Activated CD4-positive, alpha-beta T cell treated with anti-CD3 and anti-CD28 coated beads for 36 hours (primary cell): ENCODE results near the gene MICALL1. TPM values are rescaled to one million over a fixed set of nuclear protein-coding genes. Genes with fewer than 3 reads are reported as not detected.
"Not testable (repeated sequence)": the region's sequence is repeated elsewhere in the genome, so short reads cannot be mapped to it uniquely, and the experiment has no call there.

ENCODE experiments used
- ATAC-seq: fragments of 200-7000 bp; cut with Tn5 transposase; one replicate; pipeline ENCODE4 v1.10.0; 2021; ENCODE audit warnings: mild to moderate bottlenecking, moderate library complexity
- CTCF ChIA-PET: fragments of 350-600 bp; sonication (Branson Sonifier 250); formaldehyde crosslinking; loops from one replicate; lab custom pipeline; 2021; ENCODE audit warnings: antibody characterized with exemption; lab: Charles Lee
- POLR2A ChIA-PET: fragments of 350-600 bp; sonication (Branson Sonifier 250); formaldehyde crosslinking; loops from one replicate; lab custom pipeline; 2021; ENCODE audit warnings: antibody characterized with exemption, inconsistent platforms; lab: Charles Lee
- DNase-seq: peaks from one replicate; pipeline ENCODE4 v3.0.0-alpha.2; 2020
- H3K27ac Mint-ChIP-seq: one replicate; pipeline ENCODE4 v1.8.0; 2021; ENCODE audit warnings: mixed read lengths
- H3K27me3 Mint-ChIP-seq: one replicate; pipeline ENCODE4 v1.8.0; 2021; ENCODE audit warnings: mixed read lengths
- H3K36me3 Mint-ChIP-seq: one replicate; pipeline ENCODE4 v1.8.0; 2021; ENCODE audit warnings: low read depth, mixed read lengths
- H3K4me1 Mint-ChIP-seq: one replicate; pipeline ENCODE4 v1.8.0; 2021; ENCODE audit warnings: mixed read lengths
- H3K4me3 Mint-ChIP-seq: one replicate; pipeline ENCODE4 v1.8.0; 2021; ENCODE audit warnings: mild to moderate bottlenecking, moderate library complexity, mixed read lengths
- H3K9me3 Mint-ChIP-seq: one replicate; pipeline ENCODE4 v1.8.0; 2021; ENCODE audit warnings: low read depth, mixed read lengths
- intact Hi-C, 2 experiments: fragments of 100-400 bp; cut with DNase I in 1 of 2; cut with micrococcal nuclease in 1 of 2; formaldehyde crosslinking; loops; one replicate each; pipeline versions ENCODE4 v1.14.2 to v1.15.1; 2022 to 2024; cut with DNase I, micrococcal nuclease
- total RNA-seq, 2 experiments: library from RNA; stranded (reverse); gene quantifications; one replicate each; pipeline ENCODE4 v1.2.3, GENCODE V29; 2021

MICALL1 gene
- total RNA-seq, 2 experiments from 2014 or later: 11.2 to 11.8 TPM

DNA sequence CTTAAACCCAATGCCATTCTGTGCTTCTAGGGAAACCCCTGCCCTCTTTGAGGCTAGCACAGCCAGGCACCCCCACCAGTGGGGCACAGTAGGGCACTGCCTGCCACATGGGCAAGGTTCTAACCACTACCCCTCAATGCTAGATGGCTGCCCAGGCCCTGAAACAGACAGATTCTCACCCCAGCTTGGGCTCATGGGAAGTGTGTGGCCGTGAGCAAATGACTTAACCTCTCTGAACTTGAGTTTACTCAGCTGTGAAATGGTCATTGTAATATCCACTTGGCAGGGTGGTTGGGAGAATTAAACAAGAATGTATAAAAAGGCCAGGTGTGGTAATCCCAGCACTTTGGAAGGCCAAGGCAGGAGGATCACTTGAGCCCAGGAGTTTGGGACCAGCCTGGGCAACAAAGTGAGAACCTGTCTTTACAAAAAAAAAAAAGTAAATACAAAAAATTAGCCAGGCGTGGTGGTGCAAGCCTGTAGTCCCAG, 24.9 kb downstream of the MICALL1 start:
- peaks cover 11% of the 10 kb centered on the region for H3K4me1 Mint-ChIP-seq
- no peaks in the 10 kb centered on the region for H3K27me3 Mint-ChIP-seq
- H3K9me3 Mint-ChIP-seq: no peaks in the 10 kb centered on the region
- intact Hi-C loops: loop anchor here in 1 of 2 experiments (10.0 kb wide), 1 partner anchor 64 kb away; no protein-coding TSS in a partner anchor
- H3K27ac Mint-ChIP-seq: no peak overlapping the region
- CTCF ChIA-PET: interaction anchor here (0.7 to 4.7 kb wide), 4 partner anchors 12 to 121 kb away, joined by 3 to 20 read pairs (median 4); no protein-coding TSS in a partner anchor
- DNase-seq (no peak), ATAC-seq (no peak)
- peaks cover 3% of the 10 kb centered on the region for H3K36me3 Mint-ChIP-seq
- POLR2A ChIA-PET: no interaction called here
- no peak overlapping the region for H3K4me3 Mint-ChIP-seq

DNA sequence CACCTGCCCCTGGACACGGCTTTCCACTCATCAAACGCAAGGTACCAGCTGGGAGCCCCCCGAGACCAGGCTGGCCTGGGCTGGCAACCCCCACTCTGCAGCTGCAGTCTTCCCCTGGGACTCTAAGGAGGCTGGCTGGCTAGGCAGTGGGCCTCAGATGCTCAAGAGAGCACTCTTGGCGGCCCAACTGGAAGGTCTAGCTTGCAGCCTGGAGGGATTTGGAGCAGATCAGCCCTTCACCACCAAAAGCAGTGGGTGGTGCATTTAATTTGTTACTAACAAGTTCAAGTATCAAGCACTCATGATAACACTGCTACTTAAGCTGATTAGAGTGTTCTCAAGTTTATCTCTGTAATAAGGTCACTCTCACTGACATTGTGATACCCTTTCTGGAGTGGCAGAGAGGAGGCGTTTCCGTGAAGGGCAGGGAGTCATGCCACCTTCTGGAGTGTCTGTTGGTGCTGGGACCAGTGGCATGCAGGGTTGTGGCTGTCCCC, 25.8 kb downstream of the MICALL1 start:
- DNase-seq (no peak), ATAC-seq (no peak)
- Mint-ChIP-seq H3K36me3 (peaks cover 3% of the 10 kb centered on the region), H3K27ac (no peak overlapping the region), H3K4me3 (no peak overlapping the region), H3K9me3 (no peaks in the 10 kb centered on the region), H3K27me3 (no peaks in the 10 kb centered on the region), H3K4me1 (peaks cover 11% of the 10 kb centered on the region)
- intact Hi-C loops: loop anchor here in 1 of 2 experiments (10.0 kb wide), 1 partner anchor 63 kb away; no protein-coding TSS in a partner anchor
- ChIA-PET POLR2A (no interaction called here), CTCF (interaction anchor here (0.5 to 4.7 kb wide), 5 partner anchors 31 to 400 kb away, joined by 3 to 20 read pairs (median 3); no protein-coding TSS in a partner anchor)

DNA sequence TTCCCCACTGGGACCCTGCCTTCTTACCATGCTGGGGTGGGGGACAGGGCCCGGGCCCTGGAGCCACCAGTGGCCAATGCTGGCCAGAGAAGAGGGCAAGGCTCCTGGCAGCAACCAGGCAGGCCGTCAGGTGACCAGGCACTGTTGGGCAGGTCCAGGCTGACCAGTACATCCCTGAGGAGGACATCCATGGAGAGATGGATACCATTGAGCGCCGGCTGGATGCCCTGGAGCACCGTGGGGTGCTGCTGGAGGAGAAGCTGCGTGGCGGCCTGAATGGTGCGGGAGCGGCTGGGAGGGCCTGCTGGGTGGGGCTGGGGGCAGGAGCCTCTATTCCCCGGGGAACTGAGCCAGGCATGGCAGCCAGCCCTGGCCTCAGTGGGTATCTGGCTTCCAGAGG, 26.3 kb downstream of the MICALL1 start:
- Mint-ChIP-seq H3K4me3 (no peak overlapping the region), H3K9me3 (no peaks in the 10 kb centered on the region), H3K27me3 (no peaks in the 10 kb centered on the region), H3K4me1 (peaks cover 11% of the 10 kb centered on the region), H3K36me3 (peaks cover 3% of the 10 kb centered on the region), H3K27ac (no peak overlapping the region)
- ATAC-seq (no peak), DNase-seq (no peak)
- ChIA-PET POLR2A (no interaction called here), CTCF (interaction anchor here (0.5 to 4.7 kb wide), 4 partner anchors 26 to 114 kb away, joined by 3 to 20 read pairs (median 4); partner anchors contain the start of gene MICALL1)
- intact Hi-C loops: loop anchor here in 1 of 2 experiments (10.0 kb wide), 1 partner anchor 62 kb away; no protein-coding TSS in a partner anchor

DNA sequence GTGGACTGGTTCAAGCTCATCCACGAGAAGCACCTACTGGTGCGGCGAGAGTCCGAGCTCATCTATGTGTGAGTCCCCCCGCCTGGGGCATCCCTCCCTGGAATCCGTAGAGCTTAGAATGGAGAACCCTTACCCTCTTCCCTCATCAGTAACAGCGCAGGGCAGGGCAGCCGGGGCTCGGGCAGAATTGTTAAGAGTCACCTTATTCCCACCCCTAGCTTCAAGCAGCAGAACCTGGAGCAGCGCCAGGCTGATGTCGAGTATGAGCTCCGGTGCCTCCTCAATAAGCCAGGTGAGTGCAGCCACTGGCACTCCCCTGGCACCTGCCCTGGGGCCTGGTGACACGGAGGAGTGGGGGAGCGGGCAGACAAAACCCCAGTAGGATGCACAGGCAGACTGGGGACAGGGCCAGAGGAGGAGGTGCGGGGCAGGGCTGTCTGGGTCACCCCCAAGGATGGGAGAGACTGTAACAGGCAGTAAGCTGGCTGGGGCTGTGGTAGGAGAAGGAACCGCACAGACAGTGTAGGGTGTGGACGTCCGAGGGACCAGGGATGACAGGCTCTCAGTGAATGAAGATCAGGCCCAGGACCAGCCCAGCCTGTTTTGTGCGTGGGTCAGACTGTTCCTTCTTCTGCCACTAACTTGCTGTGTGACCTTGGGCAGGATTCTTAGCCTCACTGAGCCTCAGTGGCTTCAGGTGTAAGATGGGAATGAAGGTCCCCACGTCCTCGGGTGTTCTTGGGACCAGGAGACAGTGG, 26.9 kb downstream of the MICALL1 start:
- DNase-seq (no peak), ATAC-seq (no peak)
- intact Hi-C loops: loop anchor here in 1 of 2 experiments (10.0 kb wide), 1 partner anchor 62 kb away; no protein-coding TSS in a partner anchor
- Mint-ChIP-seq H3K27ac (no peak overlapping the region), H3K27me3 (no peaks in the 10 kb centered on the region), H3K36me3 (peaks cover 9% of the 10 kb centered on the region), H3K9me3 (no peaks in the 10 kb centered on the region), H3K4me1 (peaks cover 11% of the 10 kb centered on the region), H3K4me3 (no peak overlapping the region)
- CTCF ChIA-PET: interaction anchor here (0.5 to 4.7 kb wide), 5 partner anchors 27 to 115 kb away, joined by 3 to 20 read pairs (median 4); partner anchors contain the start of gene MICALL1
- POLR2A ChIA-PET: no interaction called here

DNA sequence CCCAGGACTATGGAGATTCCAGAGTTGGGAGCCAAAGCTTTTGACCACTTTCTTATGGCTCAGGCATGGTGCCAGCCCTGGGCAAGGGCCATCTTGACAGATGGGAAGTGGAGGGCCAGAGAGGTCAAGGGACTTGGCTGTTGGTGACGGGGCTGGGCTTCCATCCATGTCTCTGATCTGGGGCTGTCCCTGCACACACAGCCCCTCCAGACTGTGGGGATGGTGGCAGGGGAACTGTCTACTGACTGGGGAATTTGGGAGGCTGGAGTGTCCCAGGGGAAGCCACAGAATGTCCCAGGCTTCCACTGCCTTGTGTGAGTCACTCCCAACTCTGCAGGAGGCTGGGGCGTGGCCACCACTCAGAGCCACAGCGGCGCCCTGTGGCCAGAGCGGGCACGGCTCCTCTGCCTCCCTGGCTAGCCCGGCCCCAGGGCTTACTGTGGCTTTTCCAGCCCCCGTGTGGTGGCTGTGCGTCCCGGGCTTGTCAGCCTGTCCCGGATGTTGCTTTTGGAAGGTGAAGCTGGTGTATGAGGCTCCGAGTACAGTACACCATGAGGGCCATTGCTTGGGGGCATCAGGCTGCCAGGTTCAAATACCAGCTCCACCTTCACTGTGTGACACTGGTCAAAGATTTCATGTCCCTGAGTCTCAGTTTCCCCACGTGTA, 27.7 kb downstream of the MICALL1 start:
- ChIA-PET CTCF (interaction anchor here (0.6 to 4.7 kb wide), 13 partner anchors 18 to 1734 kb away, joined by 3 to 20 read pairs (median 4); partner anchors contain the start of genes C22orf23, MICALL1 and POLR2F), POLR2A (interaction anchor here (1.0 to 1.4 kb wide), 2 partner anchors 23 to 27 kb away, joined by 3 read pairs; no protein-coding TSS in a partner anchor)
- Mint-ChIP-seq H3K27ac (no peak overlapping the region), H3K4me1 (peaks cover 11% of the 10 kb centered on the region), H3K36me3 (peaks cover 6% of the 10 kb centered on the region), H3K4me3 (no peak overlapping the region), H3K9me3 (no peaks in the 10 kb centered on the region), H3K27me3 (no peaks in the 10 kb centered on the region)
- intact Hi-C loops: loop anchor here (1.0 to 10.0 kb wide), 5 partner anchors 19 to 117 kb away; partner anchors contain the start of genes C22orf23 (in 2 of the 2), POLR2F (in 2 of the 2) and MICALL1 (in 1 of the 2)
- DNase-seq: peak; percentile 94
- ATAC-seq: peak; percentile 100

DNA sequence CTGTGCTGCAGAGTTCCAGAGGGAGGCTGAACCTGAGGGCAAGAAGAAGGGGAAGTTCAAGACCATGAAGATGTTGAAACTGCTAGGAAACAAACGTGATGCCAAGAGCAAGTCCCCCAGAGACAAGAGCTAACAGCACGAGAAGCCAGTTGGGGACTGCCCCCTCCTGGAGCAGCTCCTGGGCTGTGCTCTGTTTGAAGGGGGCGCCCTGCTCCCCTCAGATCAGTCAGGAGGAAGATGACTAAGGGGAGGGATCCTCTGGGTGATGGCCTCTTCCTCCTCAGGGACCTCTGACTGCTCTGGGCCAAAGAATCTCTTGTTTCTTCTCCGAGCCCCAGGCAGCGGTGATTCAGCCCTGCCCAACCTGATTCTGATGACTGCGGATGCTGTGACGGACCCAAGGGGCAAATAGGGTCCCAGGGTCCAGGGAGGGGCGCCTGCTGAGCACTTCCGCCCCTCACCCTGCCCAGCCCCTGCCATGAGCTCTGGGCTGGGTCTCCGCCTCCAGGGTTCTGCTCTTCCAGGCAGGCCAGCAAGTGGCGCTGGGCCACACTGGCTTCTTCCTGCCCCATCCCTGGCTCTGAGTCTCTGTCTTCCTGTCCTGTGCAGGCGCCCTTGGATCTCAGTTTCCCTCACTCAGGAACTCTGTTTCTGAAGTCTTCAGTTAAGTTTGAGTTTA, 34.7 kb downstream of the MICALL1 start:
- peaks cover 6% of the 10 kb centered on the region for H3K36me3 Mint-ChIP-seq
- H3K27ac Mint-ChIP-seq: no peak overlapping the region
- intact Hi-C loops: no loop called here
- no peaks in the 10 kb centered on the region for H3K4me1 Mint-ChIP-seq
- H3K9me3 Mint-ChIP-seq: no peaks in the 10 kb centered on the region
- H3K27me3 Mint-ChIP-seq: no peaks in the 10 kb centered on the region
- DNase-seq (no peak), ATAC-seq (no peak)
- ChIA-PET CTCF (interaction anchor here (1.4 to 1.9 kb wide), 2 partner anchors 12 to 35 kb away, joined by 4 read pairs; partner anchors contain the start of genes C22orf23, MICALL1 and POLR2F), POLR2A (no interaction called here)
- H3K4me3 Mint-ChIP-seq: no peak overlapping the region

DNA sequence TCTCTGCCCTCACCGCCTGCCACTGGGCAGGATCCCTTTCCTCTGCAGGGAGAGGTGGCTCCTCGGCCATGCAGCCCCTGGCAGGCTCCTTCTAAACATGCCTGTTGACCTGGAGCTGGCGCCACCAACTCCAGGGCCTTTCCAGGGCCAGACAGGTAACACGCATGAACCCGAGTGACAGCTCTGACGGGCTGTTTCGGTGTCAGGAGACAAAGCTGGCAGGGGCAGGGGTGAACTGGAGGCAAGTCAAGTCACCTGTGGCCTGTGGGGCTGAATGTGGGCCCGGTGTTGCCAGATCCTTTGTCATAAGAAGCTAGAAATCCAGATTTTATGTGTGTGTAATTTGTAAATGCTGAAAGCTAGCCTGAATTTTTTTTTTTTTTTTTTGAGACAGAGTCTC, 36.0 kb downstream of the MICALL1 start:
- H3K4me1 Mint-ChIP-seq: no peaks in the 10 kb centered on the region
- CTCF ChIA-PET: no interaction called here
- POLR2A ChIA-PET: interaction anchor here (0.5 kb wide), 1 partner anchor 459 kb away, joined by 3 read pairs; no protein-coding TSS in a partner anchor
- H3K9me3 Mint-ChIP-seq: no peaks in the 10 kb centered on the region
- H3K27ac Mint-ChIP-seq: no peak overlapping the region
- H3K36me3 Mint-ChIP-seq: peaks cover 6% of the 10 kb centered on the region
- no peak for ATAC-seq
- intact Hi-C loops: no loop called here
- H3K27me3 Mint-ChIP-seq: no peaks in the 10 kb centered on the region
- no peak overlapping the region for H3K4me3 Mint-ChIP-seq
- DNase-seq: no peak

DNA sequence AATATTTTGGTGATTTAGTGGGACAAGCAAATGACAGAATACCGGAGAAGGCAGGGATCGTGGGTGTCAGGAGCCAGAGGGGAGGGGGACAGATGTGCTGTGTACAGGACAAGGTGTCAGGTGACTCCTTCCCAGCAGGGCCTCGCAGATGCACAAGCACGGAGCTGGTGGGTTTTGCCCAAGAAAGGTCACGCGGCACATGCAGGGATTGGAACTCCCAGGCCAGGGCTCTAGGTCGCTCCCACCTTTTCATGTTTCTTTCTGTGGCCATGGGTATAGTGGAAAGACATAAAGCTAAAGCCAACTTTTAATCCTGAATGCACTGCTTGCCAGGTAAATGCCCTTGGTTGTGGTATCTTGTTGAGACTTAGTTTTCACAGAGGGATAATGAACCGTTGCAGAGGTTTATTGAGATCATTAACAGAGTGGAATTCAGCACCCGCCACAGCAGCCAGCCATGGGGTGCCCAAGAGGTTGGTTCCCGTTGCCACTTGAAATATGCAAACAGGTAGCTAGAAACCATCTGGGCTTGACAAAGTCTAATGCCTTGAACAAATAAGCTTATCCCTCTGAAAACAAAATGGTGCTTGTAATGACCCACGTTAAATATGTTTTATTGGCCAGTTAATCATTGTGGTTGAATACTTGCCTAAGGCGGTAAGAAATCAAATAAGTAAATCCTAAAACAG, 37.2 kb downstream of the MICALL1 start:
- Mint-ChIP-seq H3K36me3 (no peaks in the 10 kb centered on the region), H3K4me3 (no peak overlapping the region), H3K27ac (no peak overlapping the region), H3K27me3 (no peaks in the 10 kb centered on the region), H3K4me1 (no peaks in the 10 kb centered on the region), H3K9me3 (no peaks in the 10 kb centered on the region)
- intact Hi-C loops: no loop called here
- ATAC-seq (no peak), DNase-seq (no peak)
- CTCF ChIA-PET: interaction anchor here (0.6 to 0.7 kb wide), 2 partner anchors 15 to 40 kb away, joined by 3 read pairs; no protein-coding TSS in a partner anchor
- POLR2A ChIA-PET: no interaction called here

DNA sequence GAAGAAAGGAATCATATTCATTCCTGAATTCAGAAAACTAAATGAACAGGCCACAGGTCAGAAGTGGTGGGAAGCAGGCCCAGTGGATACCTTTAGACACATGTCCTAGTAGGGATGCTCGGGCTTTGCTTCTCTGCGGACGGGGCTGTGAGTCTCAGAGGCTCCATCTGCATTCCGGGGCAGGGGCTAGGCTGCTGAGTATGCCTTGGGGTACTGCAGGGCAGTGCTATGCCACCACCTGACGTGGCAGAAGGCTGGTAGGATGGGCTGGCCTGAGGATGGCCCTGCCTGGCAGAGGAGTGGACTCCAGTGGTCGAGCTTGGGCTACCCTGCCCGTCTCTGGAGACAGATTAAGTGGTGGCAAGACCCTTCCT, 37.7 kb downstream of the MICALL1 start:
- CTCF ChIA-PET: interaction anchor here (0.6 to 0.7 kb wide), 2 partner anchors 16 to 41 kb away, joined by 3 read pairs; no protein-coding TSS in a partner anchor
- Mint-ChIP-seq H3K9me3 (no peaks in the 10 kb centered on the region), H3K27me3 (no peaks in the 10 kb centered on the region), H3K36me3 (no peaks in the 10 kb centered on the region), H3K4me1 (no peaks in the 10 kb centered on the region), H3K27ac (no peak overlapping the region), H3K4me3 (no peak overlapping the region)
- no peak for DNase-seq
- intact Hi-C loops: no loop called here
- no peak for ATAC-seq
- POLR2A ChIA-PET: no interaction called here

DNA sequence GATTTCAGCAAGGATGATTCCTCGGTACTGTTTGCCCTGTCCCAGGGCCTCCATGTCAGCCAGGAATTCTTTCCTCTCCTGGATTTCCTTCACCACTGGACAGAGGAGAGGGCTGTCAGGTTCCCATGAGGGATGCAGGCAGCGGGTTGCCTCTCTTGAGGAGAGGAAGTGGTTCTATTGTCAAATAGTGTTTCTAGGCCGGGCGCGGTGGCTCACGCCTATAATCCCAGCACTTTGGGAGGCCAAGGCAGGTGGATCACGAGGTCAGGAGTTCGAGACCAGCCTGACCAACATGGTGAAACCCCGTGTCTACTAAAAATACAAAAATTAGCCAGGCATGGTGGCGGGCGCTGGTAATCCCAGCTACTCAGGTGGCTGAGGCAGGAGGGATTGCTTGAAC, 38.3 kb downstream of the MICALL1 start:
- POLR2A ChIA-PET, H3K4me3 Mint-ChIP-seq, ATAC-seq, H3K27me3 Mint-ChIP-seq, H3K9me3 Mint-ChIP-seq, H3K4me1 Mint-ChIP-seq, H3K36me3 Mint-ChIP-seq, CTCF ChIA-PET, intact Hi-C loops, DNase-seq, H3K27ac Mint-ChIP-seq: not testable (repeated sequence)
